Measurements from ENCODE around the gene TMEM209.
"Not testable (repeated sequence)": the region's sequence is repeated elsewhere in the genome, so short reads cannot be mapped to it uniquely, and the experiment has no call there.

The TMEM209 gene

GRCh38 chr7:130234078-130234477 is 28.9 kb upstream of the TMEM209 start:
- no peak for DNase-seq (ENCODE audit: extremely low spot score)
- CTCF ChIA-PET: no interaction called here
- POLR2A ChIA-PET: no interaction called here

GRCh38 chr7:130232209-130232608 is 27.0 kb upstream of the TMEM209 start:
- ChIA-PET POLR2A (no interaction called here), CTCF (interaction anchor here (0.7 to 1.1 kb wide), 2 partner anchors 13 to 23 kb away, joined by 3 read pairs; no protein-coding TSS in a partner anchor)
- TF ChIP-seq, protein P1, sequence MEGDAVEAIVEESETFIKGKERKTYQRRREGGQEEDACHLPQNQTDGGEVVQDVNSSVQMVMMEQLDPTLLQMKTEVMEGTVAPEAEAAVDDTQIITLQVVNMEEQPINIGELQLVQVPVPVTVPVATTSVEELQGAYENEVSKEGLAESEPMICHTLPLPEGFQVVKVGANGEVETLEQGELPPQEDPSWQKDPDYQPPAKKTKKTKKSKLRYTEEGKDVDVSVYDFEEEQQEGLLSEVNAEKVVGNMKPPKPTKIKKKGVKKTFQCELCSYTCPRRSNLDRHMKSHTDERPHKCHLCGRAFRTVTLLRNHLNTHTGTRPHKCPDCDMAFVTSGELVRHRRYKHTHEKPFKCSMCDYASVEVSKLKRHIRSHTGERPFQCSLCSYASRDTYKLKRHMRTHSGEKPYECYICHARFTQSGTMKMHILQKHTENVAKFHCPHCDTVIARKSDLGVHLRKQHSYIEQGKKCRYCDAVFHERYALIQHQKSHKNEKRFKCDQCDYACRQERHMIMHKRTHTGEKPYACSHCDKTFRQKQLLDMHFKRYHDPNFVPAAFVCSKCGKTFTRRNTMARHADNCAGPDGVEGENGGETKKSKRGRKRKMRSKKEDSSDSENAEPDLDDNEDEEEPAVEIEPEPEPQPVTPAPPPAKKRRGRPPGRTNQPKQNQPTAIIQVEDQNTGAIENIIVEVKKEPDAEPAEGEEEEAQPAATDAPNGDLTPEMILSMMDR (IDR thresholded peaks at IDR 0.05; ENCODE audit: control extremely low read depth, extremely low read depth, low read depth, missing control alignments): no peak
- DNase-seq (ENCODE audit: extremely low spot score): no peak

More at GRCh38 chr7:130234078-130234477, 28.9 kb upstream of the TMEM209 start:
- TF ChIP-seq, protein P1 (IDR thresholded peaks at IDR 0.05; ENCODE audit: control extremely low read depth, extremely low read depth, low read depth, missing control alignments): no peak

GRCh38 chr7:130231792-130232191 is 26.6 kb upstream of the TMEM209 start:
- ChIA-PET POLR2A (no interaction called here), CTCF (interaction anchor here (0.7 kb wide), 1 partner anchor 13 kb away, joined by 3 read pairs; no protein-coding TSS in a partner anchor)
- TF ChIP-seq, protein P1 (IDR thresholded peaks at IDR 0.05; ENCODE audit: control extremely low read depth, extremely low read depth, low read depth, missing control alignments): no peak
- no peak for DNase-seq (ENCODE audit: extremely low spot score)

- POLR2A ChIA-PET; DNase-seq (ENCODE audit: extremely low spot score): not testable (repeated sequence)
- CTCF ChIA-PET: interaction anchor here (1.4 to 3.0 kb wide), 2 partner anchors 11 to 13 kb away, joined by 3 to 12 read pairs; no protein-coding TSS in a partner anchor
Measured at GRCh38 chr7:130229981-130230380, 24.8 kb upstream of the TMEM209 start.

DNA sequence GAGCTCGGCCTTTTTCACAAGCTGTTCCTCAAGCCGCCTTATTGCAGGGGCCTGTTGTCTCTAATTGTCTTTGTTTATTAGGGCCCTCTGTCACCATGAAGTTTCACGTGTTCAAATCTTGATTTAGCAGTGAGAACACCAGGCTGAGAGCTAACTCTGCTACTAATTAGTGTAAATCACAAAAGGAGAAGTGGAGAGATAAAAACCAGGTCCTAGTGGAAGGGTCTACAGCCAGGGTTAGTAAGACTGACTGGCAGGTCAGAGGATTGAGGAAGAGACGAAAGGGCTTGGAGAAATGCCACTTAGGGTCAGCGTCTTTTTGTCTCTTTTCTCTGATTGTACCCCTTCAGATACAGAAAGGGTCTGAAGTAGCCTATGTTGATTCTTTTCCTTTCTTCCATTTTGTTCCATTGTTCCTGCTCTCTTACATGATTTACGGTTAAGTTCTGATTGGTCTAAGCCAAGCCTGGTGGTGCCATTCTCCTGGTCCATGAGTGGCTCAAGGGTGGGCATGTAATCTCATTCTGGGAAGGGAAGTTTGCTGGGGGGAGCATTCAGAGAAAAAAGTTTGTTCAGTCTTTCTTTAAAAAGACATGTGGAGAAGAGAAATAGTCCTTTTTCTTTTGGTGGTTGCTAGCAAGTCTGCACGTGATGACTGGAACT is 23.8 kb upstream of the TMEM209 start:
- no peak for DNase-seq (ENCODE audit: extremely low spot score)

GRCh38 chr7:130227883-130228575 is 22.8 kb upstream of the TMEM209 start:
- TF ChIP-seq, protein P1 (IDR thresholded peaks at IDR 0.05; ENCODE audit: control extremely low read depth, extremely low read depth, low read depth, missing control alignments): no peak
- no peak for DNase-seq (ENCODE audit: extremely low spot score)
- CTCF ChIA-PET: interaction anchor here (1.3 to 3.0 kb wide), 3 partner anchors 9 to 15 kb away, joined by 4 to 12 read pairs (median 6); no protein-coding TSS in a partner anchor
- POLR2A ChIA-PET: no interaction called here

More for the DNA sequence above, 23.8 kb upstream of the TMEM209 start:
- POLR2A ChIA-PET: no interaction called here
- CTCF ChIA-PET: interaction anchor here (1.3 to 3.0 kb wide), 4 partner anchors 10 to 14 kb away, joined by 3 to 12 read pairs (median 5); no protein-coding TSS in a partner anchor
- TF ChIP-seq, protein P1 (IDR thresholded peaks at IDR 0.05; ENCODE audit: control extremely low read depth, extremely low read depth, low read depth, missing control alignments): no peak

- ChIA-PET CTCF (interaction anchor here (1.0 to 1.2 kb wide), 3 partner anchors 13 to 532 kb away, joined by 3 to 5 read pairs (median 3); no protein-coding TSS in a partner anchor), POLR2A (no interaction called here)
- no peak for DNase-seq (ENCODE audit: extremely low spot score)
Measured at GRCh38 chr7:130226333-130226732, 21.1 kb upstream of the TMEM209 start.

GRCh38 chr7:130224923-130225322 is 19.7 kb upstream of the TMEM209 start:
- CTCF ChIA-PET: interaction anchor here (1.2 to 1.4 kb wide), 2 partner anchors 8 to 32 kb away, joined by 3 read pairs; no protein-coding TSS in a partner anchor
- POLR2A ChIA-PET; DNase-seq (ENCODE audit: extremely low spot score): not testable (repeated sequence)

More at GRCh38 chr7:130226333-130226732, 21.1 kb upstream of the TMEM209 start:
- TF ChIP-seq, protein P1 (IDR thresholded peaks at IDR 0.05; ENCODE audit: control extremely low read depth, extremely low read depth, low read depth, missing control alignments): no peak
